Measurements from ENCODE around the gene SNRPD3. TPM values are rescaled to one million over a fixed set of nuclear protein-coding genes. Genes with fewer than 3 reads are reported as not detected.

The SNRPD3 gene
- total RNA-seq, 1 experiment from 2014 or later = 144 TPM

- BruUV-seq (replicated peaks) = no TSS peak
- H3K36me3 ChIP-seq (ENCODE audit: control insufficient read depth in 1 of 2, insufficient read depth in 2 of 2, low read length in 2 of 2) = no peaks in the 10 kb centered on the region
- peaks cover 9 to 10% of the 10 kb centered on the region in 2 experiments for H3K4me1 ChIP-seq (ENCODE audit: control insufficient read depth in 1 of 2, insufficient read depth in 2 of 2, low read length in 2 of 2)
- intact Hi-C loops (cut with micrococcal nuclease) = no loop called here
- no peak overlapping the region for H3K27ac ChIP-seq (ENCODE audit: low read depth, low read length)
- no peak overlapping the region for H3K4me3 ChIP-seq (replicated peaks in 1 of 2; ENCODE audit: low read depth in 1 of 2, low read length in 2 of 2)
- H3K9me2 ChIP-seq (ENCODE audit: insufficient read depth) = no peaks in the 10 kb centered on the region
- no peaks in the 10 kb centered on the region for H3K9me3 ChIP-seq (ENCODE audit: control insufficient read depth in 1 of 2, insufficient read depth in 1 of 2, low read depth in 1 of 2, low read length in 2 of 2)
- TF ChIP-seq JUND (IDR thresholded peaks at IDR 0.05) (no peak), EZH2phosphoT487 (IDR thresholded peaks at IDR 0.05; ENCODE audit: borderline replicate concordance) (no peak), CBX3 (IDR thresholded peaks at IDR 0.05; ENCODE audit: low read depth) (no peak), TCF7L2 (IDR thresholded peaks at IDR 0.05; ENCODE audit: borderline replicate concordance, extremely low read depth, insufficient read depth, insufficient read length) (no peak), REST (IDR thresholded peaks at IDR 0.05; ENCODE audit: low read depth) (no peak), SRF (IDR thresholded peaks at IDR 0.05; ENCODE audit: low read depth) (no peak), EGR1 (IDR thresholded peaks at IDR 0.05; ENCODE audit: low read depth) (no peak), YY1 (IDR thresholded peaks at IDR 0.05; ENCODE audit: extremely low read depth, insufficient replicate concordance, low read depth, low read length) (no peak), FOSL1 (IDR thresholded peaks at IDR 0.05; ENCODE audit: low read depth) (no peak), ELF1 (IDR thresholded peaks at IDR 0.05; ENCODE audit: borderline replicate concordance, low read depth) (no peak), SIN3A (IDR thresholded peaks at IDR 0.05; ENCODE audit: low read depth) (no peak), POLR2A (IDR thresholded peaks at IDR 0.05; ENCODE audit: borderline replicate concordance, extremely low read depth, insufficient read depth, insufficient read length) (no peak)
- TF ChIP-seq, protein P1, sequence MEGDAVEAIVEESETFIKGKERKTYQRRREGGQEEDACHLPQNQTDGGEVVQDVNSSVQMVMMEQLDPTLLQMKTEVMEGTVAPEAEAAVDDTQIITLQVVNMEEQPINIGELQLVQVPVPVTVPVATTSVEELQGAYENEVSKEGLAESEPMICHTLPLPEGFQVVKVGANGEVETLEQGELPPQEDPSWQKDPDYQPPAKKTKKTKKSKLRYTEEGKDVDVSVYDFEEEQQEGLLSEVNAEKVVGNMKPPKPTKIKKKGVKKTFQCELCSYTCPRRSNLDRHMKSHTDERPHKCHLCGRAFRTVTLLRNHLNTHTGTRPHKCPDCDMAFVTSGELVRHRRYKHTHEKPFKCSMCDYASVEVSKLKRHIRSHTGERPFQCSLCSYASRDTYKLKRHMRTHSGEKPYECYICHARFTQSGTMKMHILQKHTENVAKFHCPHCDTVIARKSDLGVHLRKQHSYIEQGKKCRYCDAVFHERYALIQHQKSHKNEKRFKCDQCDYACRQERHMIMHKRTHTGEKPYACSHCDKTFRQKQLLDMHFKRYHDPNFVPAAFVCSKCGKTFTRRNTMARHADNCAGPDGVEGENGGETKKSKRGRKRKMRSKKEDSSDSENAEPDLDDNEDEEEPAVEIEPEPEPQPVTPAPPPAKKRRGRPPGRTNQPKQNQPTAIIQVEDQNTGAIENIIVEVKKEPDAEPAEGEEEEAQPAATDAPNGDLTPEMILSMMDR (IDR thresholded peaks at IDR 0.05 in 2 of 3, conservative IDR thresholded peaks at IDR 0.05 in 1 of 3; ENCODE audit: borderline replicate concordance in 1 of 3, insufficient read depth in 1 of 3, low read depth in 2 of 3, low read length in 2 of 3) = no peak
- no peak overlapping the region for H3K9ac ChIP-seq (ENCODE audit: low read length)
- H3K27me3 ChIP-seq (ENCODE audit: insufficient read depth, low read length) = 0 out of 2 replicates have a peak, but pooled peaks cover 2% of the 10 kb centered on the region
- RAD21 ChIA-PET (ENCODE audit: low non-redundant PET in 1 of 2, low total read pairs in 2 of 2, uncharacterized antibody in 2 of 2, unreplicated experiment in 2 of 2) = no interaction called here
- DNase-seq (ENCODE audit: low read depth, low spot score) (no peak), ATAC-seq (no peak)
- CTCF ChIA-PET = no interaction called here
- no peaks in the 10 kb centered on the region for H3K79me2 ChIP-seq (ENCODE audit: insufficient read depth, low read length)
- no peak overlapping the region for H2AFZ ChIP-seq (ENCODE audit: low read depth, low read length, poor library complexity, severe bottlenecking)
- no peak overlapping the region for H3K4me2 ChIP-seq (ENCODE audit: low read length)
- POLR2A ChIA-PET = no interaction called here
- H4K20me1 ChIP-seq (ENCODE audit: insufficient read depth) = no peaks in the 10 kb centered on the region
Observed at GRCh38 chr22:24519496-24519895, 36.3 kb upstream of the SNRPD3 start.
